Common myeloid progenitor, CD34-positive (primary cell): Measurements from ENCODE around the gene ZBTB45.
A peak's percentile ranks its signal among the peaks of the same experiment; 100 is the strongest.
"Not testable (repeated sequence)": the region's sequence is repeated elsewhere in the genome, so short reads cannot be mapped to it uniquely, and the experiment has no call there.

ENCODE experiments used
- CTCF ChIA-PET: fragments of 350-600 bp; sonication (Branson Sonifier 250); formaldehyde crosslinking; loops from one replicate; lab custom pipeline; 2021; ENCODE audit warnings: antibody characterized with exemption; lab: Charles Lee
- POLR2A ChIA-PET: fragments of 350-600 bp; sonication (Branson Sonifier 250); formaldehyde crosslinking; loops from one replicate; lab custom pipeline; 2021; ENCODE audit warnings: antibody characterized with exemption; lab: Charles Lee
- DNase-seq, 3 donors: peaks; one replicate each; pipeline versions ENCODE4 v3.0.0 to v3.0.0-alpha.2; 2013
- H3K27ac ChIP-seq, 2 experiments: 1 replicate in 1 of 2; 2 replicates in 1 of 2; pipeline ENCODE4 v1.7.0; 2013; ENCODE audit warnings: inconsistent platforms in 2 of 2, low read length in 2 of 2, mild to moderate bottlenecking in 2 of 2, low read depth in 1 of 2, moderate library complexity in 1 of 2; ENCODE audit not compliant: severe bottlenecking in 2 of 2, insufficient read depth in 1 of 2, poor library complexity in 1 of 2
- H3K27me3 ChIP-seq, 5 experiments: replicated peaks in 2 of 5; 1 replicate in 3 of 5; 2 replicates in 2 of 5; pipeline versions ENCODE4 v1.6.1 to v1.7.0; 2013; ENCODE audit warnings: low read length in 4 of 5, mild to moderate bottlenecking in 2 of 5, moderate library complexity in 2 of 5, inconsistent platforms in 1 of 5; ENCODE audit not compliant: insufficient read depth in 5 of 5, control insufficient read depth in 4 of 5
- H3K36me3 ChIP-seq, 4 experiments: 1 replicate in 2 of 4; 2 replicates in 2 of 4; pipeline versions ENCODE4 v1.6.1 to v1.7.0; 2013; ENCODE audit warnings: low read length in 3 of 4, control low read depth in 1 of 4, mild to moderate bottlenecking in 1 of 4; ENCODE audit not compliant: control insufficient read depth in 4 of 4, insufficient read depth in 4 of 4
- H3K4me1 ChIP-seq, 4 experiments: 1 replicate in 3 of 4; 2 replicates in 1 of 4; pipeline versions ENCODE4 v1.6.1 to v1.7.1; 2013; ENCODE audit warnings: low read length in 3 of 4, mild to moderate bottlenecking in 3 of 4, control low read depth in 1 of 4, inconsistent platforms in 1 of 4, moderate library complexity in 1 of 4; ENCODE audit not compliant: control insufficient read depth in 4 of 4, insufficient read depth in 4 of 4; ENCODE audit errors: control extremely low read depth in 1 of 4
- H3K4me3 ChIP-seq, 7 experiments: 1 replicate in 4 of 7; 2 replicates in 3 of 7; pipeline versions ENCODE4 v1.5.1 to v1.7.0; 2013; ENCODE audit warnings: mild to moderate bottlenecking in 7 of 7, low read length in 6 of 7, moderate library complexity in 6 of 7, inconsistent platforms in 2 of 7, low read depth in 2 of 7, control low read depth in 1 of 7; ENCODE audit not compliant: insufficient read depth in 4 of 7, control insufficient read depth in 1 of 7; ENCODE audit errors: extremely low read depth in 1 of 7
- H3K9me3 ChIP-seq, 5 experiments: 1 replicate in 4 of 5; 2 replicates in 1 of 5; pipeline versions ENCODE4 v1.6.1 to v1.7.1; 2013; ENCODE audit warnings: low read length in 4 of 5, mild to moderate bottlenecking in 2 of 5, inconsistent platforms in 1 of 5, low read depth in 1 of 5, moderate library complexity in 1 of 5; ENCODE audit not compliant: control insufficient read depth in 4 of 5, insufficient read depth in 2 of 5; ENCODE audit errors: control extremely low read depth in 1 of 5
- WGBS: methylation state at CpG from one replicate; pipeline ENCODE4 v1.1.5; 2013; ENCODE audit not compliant: insufficient coverage; 5-methylcytosine and 5-hydroxymethylcytosine counted together

ZBTB45 gene

GRCh38 chr19:58510084-58510862, 9.3 kb downstream of the ZBTB45 start:
- Histone ChIP-seq H3K9me3 (peaks cover 0 to 3% (median 0%) of the 10 kb centered on the region in 5 experiments), H3K4me3 (no peak overlapping the region), H3K27ac (no peak overlapping the region), H3K27me3 (no peaks in the 10 kb centered on the region), H3K4me1 (peaks cover 0 to 16% (median 14%) of the 10 kb centered on the region in 4 experiments), H3K36me3 (peaks cover 0 to 4% (median 2%) of the 10 kb centered on the region in 4 experiments)
- no peak for DNase-seq
- POLR2A ChIA-PET: no interaction called here
- CTCF ChIA-PET: interaction anchor here (1.1 to 2.1 kb wide), 3 partner anchors 8 to 10 kb away, joined by 3 to 10 read pairs (median 3); partner anchors contain the start of gene ZBTB45
- 87% methylated on average over 5 of the region's 8 CpGs for WGBS

- CTCF ChIA-PET: interaction anchor here (1.1 to 1.5 kb wide), 2 partner anchors 8 to 10 kb away, joined by 3 read pairs; partner anchors contain the start of gene ZBTB45
- peak in 1 of 3 donors; percentile 48 for DNase-seq
These were observed 9.9 kb downstream of the ZBTB45 start for GRCh38 chr19:58509731-58510083.

GRCh38 chr19:58507602-58508223, 11.9 kb downstream of the ZBTB45 start:
- POLR2A ChIA-PET, H3K9me3 ChIP-seq, H3K36me3 ChIP-seq, H3K27me3 ChIP-seq, H3K4me3 ChIP-seq, H3K4me1 ChIP-seq, H3K27ac ChIP-seq, DNase-seq: not testable (repeated sequence)
- CTCF ChIA-PET: interaction anchor here (1.3 kb wide), 1 partner anchor 10 kb away, joined by 5 read pairs; no protein-coding TSS in a partner anchor
- WGBS: 77% methylated on average over 4 of the region's 8 CpGs

More at GRCh38 chr19:58509731-58510083, 9.9 kb downstream of the ZBTB45 start:
- Histone ChIP-seq H3K27ac (no peak overlapping the region), H3K27me3 (no peaks in the 10 kb centered on the region), H3K4me3 (no peak overlapping the region), H3K9me3 (peaks cover 0 to 3% (median 0%) of the 10 kb centered on the region in 5 experiments), H3K4me1 (peaks cover 0 to 15% (median 13%) of the 10 kb centered on the region in 4 experiments), H3K36me3 (peaks cover 0 to 3% (median 1%) of the 10 kb centered on the region in 4 experiments)
- WGBS: 97% methylated on average over 9 of the region's 11 CpGs
- POLR2A ChIA-PET: interaction anchor here (0.7 kb wide), 1 partner anchor 10 kb away, joined by 9 read pairs; no protein-coding TSS in a partner anchor

- H3K4me3 ChIP-seq: peak overlapping the region in 2 of 7 experiments; percentile 69 to 84
These were observed 19.4 kb downstream of the ZBTB45 start for GRCh38 chr19:58500242-58500641.

GRCh38 chr19:58499021-58499927, 20.3 kb downstream of the ZBTB45 start:
- POLR2A ChIA-PET: interaction anchor here (1.2 kb wide), 1 partner anchor 10 kb away, joined by 9 read pairs; no protein-coding TSS in a partner anchor
- Histone ChIP-seq H3K9me3 (no peaks in the 10 kb centered on the region), H3K36me3 (no peaks in the 10 kb centered on the region), H3K27me3 (no peaks in the 10 kb centered on the region), H3K4me1 (peaks cover 3 to 24% (median 22%) of the 10 kb centered on the region in 4 experiments), H3K4me3 (peak overlapping the region; percentile 24 to 84 (median 69)), H3K27ac (peak overlapping the region in 1 of 2 experiments; percentile 81)
- CTCF ChIA-PET: interaction anchor here (0.7 to 1.6 kb wide), 9 partner anchors 15 to 173 kb away, joined by 3 to 7 read pairs (median 4); partner anchors contain the start of genes RPS5 and ZBTB45
- WGBS: 2% methylated on average over 54 of the region's 60 CpGs
- DNase-seq: peak; percentile 97 to 99 (median 99)

More at GRCh38 chr19:58500242-58500641, 19.4 kb downstream of the ZBTB45 start:
- Histone ChIP-seq H3K27me3 (no peaks in the 10 kb centered on the region), H3K27ac (no peak overlapping the region), H3K36me3 (no peaks in the 10 kb centered on the region), H3K9me3 (no peaks in the 10 kb centered on the region), H3K4me1 (peaks cover 3 to 24% (median 22%) of the 10 kb centered on the region in 4 experiments)
- CTCF ChIA-PET: interaction anchor here (0.7 to 1.8 kb wide), 8 partner anchors 11 to 174 kb away, joined by 3 to 10 read pairs (median 3); partner anchors contain the start of genes CHMP2A, RPS5, SLC27A5 and ZBTB45
- POLR2A ChIA-PET: interaction anchor here (1.2 kb wide), 1 partner anchor 9 kb away, joined by 9 read pairs; no protein-coding TSS in a partner anchor
- 92% methylated on average over 8 of the region's 14 CpGs for WGBS
- no peak for DNase-seq

- CTCF ChIA-PET: interaction anchor here (1.1 to 1.6 kb wide), 5 partner anchors 16 to 82 kb away, joined by 3 to 7 read pairs (median 4); partner anchors contain the start of gene ZBTB45
- Histone ChIP-seq H3K4me3 (peak overlapping the region; percentile 24 to 84 (median 69)), H3K9me3 (no peaks in the 10 kb centered on the region), H3K27me3 (no peaks in the 10 kb centered on the region), H3K4me1 (peaks cover 3 to 24% (median 22%) of the 10 kb centered on the region in 4 experiments), H3K27ac (peak overlapping the region in 1 of 2 experiments; percentile 62), H3K36me3 (no peaks in the 10 kb centered on the region)
- 55% methylated on average over 21 of the region's 22 CpGs for WGBS
- no peak for DNase-seq
- POLR2A ChIA-PET: no interaction called here
These were observed 21.1 kb downstream of the ZBTB45 start for GRCh38 chr19:58498316-58499020.
